ENCODE data around the gene TMEM225B.

The TMEM225B gene

GRCh38 chr7:99557940-99558305 lies 40.1 kb upstream of the TMEM225B start:
- H3K27ac ChIP-seq (replicated peaks; ENCODE audit: low read length): peak overlapping the region; percentile 77
- no peak overlapping the region for H2BK12ac ChIP-seq (ENCODE audit: low read length)
- no peaks in the 10 kb centered on the region for H3K9me3 ChIP-seq (replicated peaks in 1 of 2; ENCODE audit: control insufficient read depth in 2 of 2, insufficient read depth in 1 of 2, low read depth in 1 of 2, low read length in 2 of 2)
- peak overlapping the region; percentile 88 for H2BK5ac ChIP-seq (ENCODE audit: low read length)
- peaks cover 12% of the 10 kb centered on the region for H3K79me1 ChIP-seq (ENCODE audit: low read depth, low read length)
- no peak overlapping the region for H2BK15ac ChIP-seq (ENCODE audit: low read length)
- no CpG with 5 or more reads among the region's 17 CpGs for WGBS, 2 donors (ENCODE audit: extremely low coverage in 2 of 2, insufficient read length in 2 of 2, insufficient replicate concordance in 1 of 2)
- H2AK5ac ChIP-seq (ENCODE audit: low read depth, low read length): peak overlapping the region; percentile 96
- peak overlapping the region; percentile 89 to 99 for H3K4me3 ChIP-seq (ENCODE audit: low read length in 2 of 2)
- H3K14ac ChIP-seq (ENCODE audit: low read length): peak overlapping the region; percentile 86
- H3K18ac ChIP-seq (ENCODE audit: low read length): peak overlapping the region; percentile 99
- no peaks in the 10 kb centered on the region for H3K27me3 ChIP-seq (ENCODE audit: control insufficient read depth in 3 of 3, insufficient read depth in 3 of 3, low read depth in 1 of 3, low read length in 3 of 3)
- peak overlapping the region; percentile 100 for H3K9ac ChIP-seq (ENCODE audit: low read depth, low read length, poor library complexity)
- H3K23ac ChIP-seq (ENCODE audit: low read depth, low read length, poor library complexity): peak overlapping the region; percentile 90
- H3K36me3 ChIP-seq (replicated peaks in 1 of 2; ENCODE audit: control insufficient read depth in 2 of 2, insufficient read depth in 2 of 2, low read length in 2 of 2): peaks cover 31 to 67% of the 10 kb centered on the region in 2 donors
- peak overlapping the region; percentile 97 for H4K91ac ChIP-seq (ENCODE audit: low read depth, low read length, poor library complexity)
- H4K8ac ChIP-seq (ENCODE audit: low read depth, low read length): peak overlapping the region; percentile 98
- H3K4me2 ChIP-seq (ENCODE audit: insufficient read depth, low read length, poor library complexity, severe bottlenecking): peak overlapping the region; percentile 85
- peak overlapping the region; percentile 91 for H3K4ac ChIP-seq (ENCODE audit: low read length)
- H2AFZ ChIP-seq (ENCODE audit: low read length): peak overlapping the region; percentile 90
- H2BK120ac ChIP-seq (ENCODE audit: low read depth, low read length): no peak overlapping the region
- no peak for DNase-seq (ENCODE audit: low spot score)
- H3K4me1 ChIP-seq (ENCODE audit: control insufficient read depth in 2 of 2, insufficient read depth in 1 of 2, low read depth in 1 of 2, low read length in 2 of 2): peaks cover 6% of the 10 kb centered on the region in 2 donors

- Histone ChIP-seq H2AFZ (ENCODE audit: low read length) (peak within 1 kb of the TSS; percentile 90), H2BK15ac (ENCODE audit: low read length) (no peak within 1 kb of the TSS), H3K4me3 (ENCODE audit: low read length in 2 of 2) (peak within 1 kb of the TSS; percentile 89 to 99), H3K9me3 (replicated peaks in 1 of 2; ENCODE audit: control insufficient read depth in 2 of 2, insufficient read depth in 1 of 2, low read depth in 1 of 2, low read length in 2 of 2) (no peaks in the 10 kb centered on the region), H2BK5ac (ENCODE audit: low read length) (peak within 1 kb of the TSS; percentile 88), H3K27me3 (ENCODE audit: control insufficient read depth in 3 of 3, insufficient read depth in 3 of 3, low read depth in 1 of 3, low read length in 3 of 3) (no peaks in the 10 kb centered on the region), H3K4me2 (ENCODE audit: insufficient read depth, low read length, poor library complexity, severe bottlenecking) (peak within 1 kb of the TSS; percentile 85), H3K4ac (ENCODE audit: low read length) (peak within 1 kb of the TSS; percentile 91), H3K18ac (ENCODE audit: low read length) (peak within 1 kb of the TSS; percentile 99), H2AK5ac (ENCODE audit: low read depth, low read length) (peak within 1 kb of the TSS; percentile 96), H3K4me1 (ENCODE audit: control insufficient read depth in 2 of 2, insufficient read depth in 1 of 2, low read depth in 1 of 2, low read length in 2 of 2) (peaks cover 6% of the 10 kb centered on the region in 2 donors), H3K36me3 (replicated peaks in 1 of 2; ENCODE audit: control insufficient read depth in 2 of 2, insufficient read depth in 2 of 2, low read length in 2 of 2) (peaks cover 34 to 69% of the 10 kb centered on the region in 2 donors), H3K14ac (ENCODE audit: low read length) (peak within 1 kb of the TSS; percentile 86), H4K8ac (ENCODE audit: low read depth, low read length) (peak within 1 kb of the TSS; percentile 98), H2BK12ac (ENCODE audit: low read length) (no peak within 1 kb of the TSS), H3K23ac (ENCODE audit: low read depth, low read length, poor library complexity) (peak within 1 kb of the TSS; percentile 90), H3K79me1 (ENCODE audit: low read depth, low read length) (peaks cover 13% of the 10 kb centered on the region), H4K91ac (ENCODE audit: low read depth, low read length, poor library complexity) (peak within 1 kb of the TSS; percentile 97), H3K9ac (ENCODE audit: low read depth, low read length, poor library complexity) (peak within 1 kb of the TSS; percentile 100), H2BK120ac (ENCODE audit: low read depth, low read length) (peak within 1 kb of the TSS; percentile 82), H3K27ac (replicated peaks; ENCODE audit: low read length) (peak within 1 kb of the TSS; percentile 77)
- DNase-seq (ENCODE audit: low spot score): peak; percentile 95
- no CpG with 5 or more reads among the region's 73 CpGs for WGBS, 2 donors (ENCODE audit: extremely low coverage in 2 of 2, insufficient read length in 2 of 2, insufficient replicate concordance in 1 of 2)
Observed at GRCh38 chr7:99558306-99559174, 39.5 kb upstream of the TMEM225B start, which contains the start of gene ZNF655. Gene ZNF655, plus strand, starts transcription at chr7:99558642. Its CDS starts 1,918 bp downstream, at chr7:99560560.

- no CpG with 5 or more reads among the region's 31 CpGs for WGBS, 2 donors (ENCODE audit: extremely low coverage in 2 of 2, insufficient read length in 2 of 2, insufficient replicate concordance in 1 of 2)
- Histone ChIP-seq H3K4me2 (ENCODE audit: insufficient read depth, low read length, poor library complexity, severe bottlenecking) (peak overlapping the region; percentile 69), H2BK15ac (ENCODE audit: low read length) (no peak overlapping the region), H2AFZ (ENCODE audit: low read length) (peak overlapping the region; percentile 90), H3K9ac (ENCODE audit: low read depth, low read length, poor library complexity) (peak overlapping the region; percentile 99), H2BK5ac (ENCODE audit: low read length) (peak overlapping the region; percentile 67), H3K36me3 (replicated peaks in 1 of 2; ENCODE audit: control insufficient read depth in 2 of 2, insufficient read depth in 2 of 2, low read length in 2 of 2) (peaks cover 33 to 70% of the 10 kb centered on the region in 2 donors), H4K91ac (ENCODE audit: low read depth, low read length, poor library complexity) (no peak overlapping the region), H4K8ac (ENCODE audit: low read depth, low read length) (no peak overlapping the region), H3K27ac (replicated peaks; ENCODE audit: low read length) (peak overlapping the region; percentile 75), H2BK12ac (ENCODE audit: low read length) (no peak overlapping the region), H3K4ac (ENCODE audit: low read length) (no peak overlapping the region), H2BK120ac (ENCODE audit: low read depth, low read length) (peak overlapping the region; percentile 82), H3K27me3 (ENCODE audit: control insufficient read depth in 3 of 3, insufficient read depth in 3 of 3, low read depth in 1 of 3, low read length in 3 of 3) (no peaks in the 10 kb centered on the region), H3K23ac (ENCODE audit: low read depth, low read length, poor library complexity) (peak overlapping the region; percentile 90), H3K14ac (ENCODE audit: low read length) (no peak overlapping the region), H2AK5ac (ENCODE audit: low read depth, low read length) (peak overlapping the region; percentile 61), H3K9me3 (replicated peaks in 1 of 2; ENCODE audit: control insufficient read depth in 2 of 2, insufficient read depth in 1 of 2, low read depth in 1 of 2, low read length in 2 of 2) (no peaks in the 10 kb centered on the region), H3K4me1 (ENCODE audit: control insufficient read depth in 2 of 2, insufficient read depth in 1 of 2, low read depth in 1 of 2, low read length in 2 of 2) (peaks cover 6% of the 10 kb centered on the region in 2 donors), H3K79me1 (ENCODE audit: low read depth, low read length) (peaks cover 13% of the 10 kb centered on the region), H3K18ac (ENCODE audit: low read length) (peak overlapping the region; percentile 92), H3K4me3 (ENCODE audit: low read length in 2 of 2) (peak overlapping the region; percentile 89 to 99)
- DNase-seq (ENCODE audit: low spot score): no peak
Observed at GRCh38 chr7:99559175-99559915, 38.7 kb upstream of the TMEM225B start.

Data from neuronal stem cell (in vitro differentiated cells).